Stimulated activated CD8-positive, alpha-beta memory T cell treated with anti-CD3 and anti-CD28 coated beads, Interleukin-4, amount 100 ng/mL, for 4 hours (primary cell): ENCODE measurements around the gene SNCB.

Experiments used
- DNase-seq, 2 donors: peaks; one replicate each; pipeline ENCODE4 v3.0.0-alpha.2; 2020; ENCODE audit warnings: low read depth in 2 of 2, low spot score in 1 of 2

Gene SNCB

GRCh38 chr5:176625966-176626875, 4.1 kb downstream of the SNCB start:
- no peak for DNase-seq

DNA sequence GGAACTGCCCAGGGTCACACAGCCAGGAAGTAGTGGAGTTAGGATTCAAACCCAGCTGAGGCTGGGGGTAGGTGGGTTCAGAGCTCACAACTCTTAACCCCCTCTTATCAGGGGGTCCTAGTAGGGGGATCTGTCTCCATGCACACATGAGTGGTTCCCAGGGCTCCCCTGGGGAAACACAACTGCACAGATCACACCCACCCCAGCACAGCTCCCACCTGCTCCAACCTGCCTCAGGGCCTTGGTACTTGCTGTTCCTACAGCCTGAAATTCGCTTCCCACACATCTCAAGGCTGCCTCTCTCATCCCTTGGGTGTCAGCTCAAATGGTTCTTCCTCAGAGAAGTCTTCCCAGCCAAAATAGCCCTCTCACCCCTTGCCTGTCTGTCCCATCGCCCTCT, 4.8 kb downstream of the SNCB start:
- DNase-seq = no peak

GRCh38 chr5:176624938-176625337, 5.4 kb downstream of the SNCB start:
- DNase-seq = no peak

- no peak for DNase-seq
These were observed 6.2 kb downstream of the SNCB start for GRCh38 chr5:176624142-176624541.

GRCh38 chr5:176621661-176622079, 8.7 kb downstream of the SNCB start:
- DNase-seq = no peak

GRCh38 chr5:176620333-176620981, 9.9 kb downstream of the SNCB start:
- no peak for DNase-seq

DNA sequence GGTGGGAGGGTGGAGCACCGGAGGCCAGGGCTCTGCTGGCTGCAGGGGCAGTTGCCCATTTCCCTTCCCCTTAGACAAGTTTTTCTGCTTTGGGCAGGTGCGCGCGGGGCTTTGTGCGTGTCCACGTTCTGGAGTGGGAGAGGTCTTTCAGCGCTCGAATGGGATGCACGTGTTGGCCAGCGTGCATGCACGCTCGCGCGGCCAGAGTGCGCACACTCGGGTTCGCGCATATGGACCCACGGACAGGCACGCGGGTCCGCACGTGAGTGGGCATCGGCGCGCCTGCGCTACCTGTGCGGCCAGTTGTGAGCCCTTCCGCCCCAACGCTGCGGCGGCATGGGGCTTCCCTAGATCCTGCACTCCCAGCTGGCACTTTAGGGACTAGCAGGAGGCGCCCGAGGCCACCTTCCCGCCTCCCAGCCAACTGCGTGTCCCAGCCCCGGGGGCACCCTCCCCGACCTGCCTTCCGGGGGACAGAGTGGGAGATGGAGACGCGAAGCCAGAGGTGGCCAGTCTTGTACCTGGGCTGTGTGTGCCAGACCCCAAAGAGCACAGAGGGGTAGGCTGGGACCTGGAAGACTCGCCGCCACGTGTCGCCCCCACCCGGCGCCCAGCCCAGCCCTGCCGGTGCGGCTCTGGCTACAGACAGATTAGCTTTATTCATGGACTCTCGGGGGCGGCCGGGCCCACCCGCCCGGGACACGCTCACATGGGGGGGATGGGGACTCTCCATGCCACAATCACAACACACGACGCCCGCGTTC, 10.6 kb downstream of the SNCB start:
- no peak for DNase-seq

DNA sequence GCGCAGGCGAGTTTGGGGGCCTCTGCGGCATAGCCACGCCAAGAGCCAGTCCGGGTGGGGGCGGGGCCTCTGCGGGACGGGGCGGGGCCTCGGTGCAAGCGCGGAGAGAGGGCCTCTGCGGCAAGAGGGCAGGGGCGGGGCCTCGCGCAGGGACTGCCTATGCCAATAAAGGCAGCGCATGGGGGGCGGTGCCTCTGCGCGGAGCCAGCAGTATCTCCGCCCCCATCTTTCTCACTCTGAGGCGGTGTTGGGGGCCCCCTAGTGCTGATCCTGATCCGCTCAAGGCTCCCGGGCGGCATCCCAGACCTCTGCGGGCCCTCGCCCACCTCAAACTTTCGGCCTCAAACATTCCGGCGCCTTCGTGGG, 11.1 kb downstream of the SNCB start:
- peak; percentile 47 to 65 for DNase-seq

GRCh38 chr5:176618783-176619182, 11.6 kb downstream of the SNCB start:
- DNase-seq = no peak

GRCh38 chr5:176616511-176616910, 13.8 kb downstream of the SNCB start:
- DNase-seq = no peak

GRCh38 chr5:176614805-176615478, 15.4 kb downstream of the SNCB start:
- no peak for DNase-seq

DNA sequence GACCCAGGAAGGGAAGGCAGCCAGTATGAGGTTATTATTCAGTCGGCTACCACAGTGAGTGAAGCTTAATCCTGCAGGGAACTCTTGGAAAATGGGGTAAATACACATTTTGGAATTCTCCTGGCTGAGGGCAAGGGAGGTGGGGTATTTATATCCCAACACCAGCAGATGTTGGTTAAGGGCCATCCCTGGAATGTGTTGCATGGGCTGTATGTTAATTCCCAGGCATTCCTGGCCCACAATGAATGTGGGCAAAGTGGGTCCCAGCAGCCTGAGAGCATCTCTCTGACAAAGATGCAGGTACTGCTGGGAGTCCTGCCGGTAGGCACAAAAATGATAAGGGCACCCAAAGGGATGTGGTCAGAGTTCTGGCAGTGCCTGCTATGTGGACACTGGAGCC, 17.5 kb downstream of the SNCB start:
- no peak for DNase-seq

DNA sequence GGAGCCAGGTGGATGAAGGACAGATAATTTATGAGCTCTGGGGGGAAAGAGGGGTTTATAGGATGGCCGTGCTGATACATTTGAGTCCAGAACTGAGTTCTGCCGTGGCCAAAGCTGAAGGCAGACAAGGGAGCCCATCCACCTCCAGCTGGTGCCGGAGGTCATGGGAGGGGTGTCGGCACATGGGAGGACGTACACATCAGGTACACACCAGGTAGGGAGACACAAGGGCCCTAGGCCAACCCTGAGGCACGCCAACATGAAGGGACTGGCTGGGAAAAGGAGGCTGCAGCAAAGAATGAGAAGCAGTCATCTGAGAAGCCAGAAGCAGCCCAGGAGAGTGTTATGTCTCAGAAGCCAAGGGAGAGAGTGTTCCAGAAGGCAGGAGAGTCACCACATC, 18.3 kb downstream of the SNCB start:
- no peak for DNase-seq

DNA sequence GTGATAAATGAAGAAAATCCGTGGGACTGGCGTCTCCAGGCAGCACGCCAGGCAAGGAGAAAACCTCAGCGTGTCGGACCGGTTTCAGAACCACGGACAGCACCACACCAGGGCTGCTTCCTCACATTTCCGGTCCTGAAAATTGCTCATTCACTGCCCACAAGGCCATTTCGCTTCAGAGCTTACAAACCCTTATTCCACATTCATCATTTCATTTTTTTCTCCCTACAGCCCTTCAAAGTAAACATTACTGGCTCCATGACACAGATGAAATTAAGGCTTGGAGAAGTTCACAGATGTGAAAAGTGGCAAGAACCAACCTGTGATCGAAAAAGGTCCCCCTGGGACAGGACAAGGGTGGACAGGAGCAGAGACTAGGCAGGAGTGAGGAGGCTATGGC, 18.9 kb downstream of the SNCB start:
- no peak for DNase-seq

DNA sequence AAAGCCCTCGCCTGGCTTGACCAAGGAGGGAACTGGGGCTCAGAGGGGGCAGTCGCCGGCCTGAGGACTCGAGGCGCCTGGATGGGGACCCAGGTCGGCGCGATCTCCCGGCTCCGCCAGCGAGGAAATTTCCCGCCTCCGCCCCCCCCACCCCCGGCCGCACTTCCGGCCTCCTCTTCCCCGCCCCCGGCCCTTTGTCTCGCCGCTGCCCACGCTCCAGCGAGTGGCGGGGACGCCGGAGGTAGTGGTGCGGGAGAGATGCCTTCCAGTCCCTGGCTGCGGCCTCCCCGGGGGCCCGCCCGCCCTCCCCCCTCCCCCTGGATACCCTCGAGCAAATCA, 19.9 kb downstream of the SNCB start:
- no peak for DNase-seq

- DNase-seq = no peak
These were observed 20.5 kb downstream of the SNCB start, which contains the start of gene GPRIN1 for GRCh38 chr5:176609724-176610434. Gene GPRIN1, minus strand, starts transcription at chr5:176610156. Its CDS starts 10,322 bp downstream, at chr5:176599834.

DNA sequence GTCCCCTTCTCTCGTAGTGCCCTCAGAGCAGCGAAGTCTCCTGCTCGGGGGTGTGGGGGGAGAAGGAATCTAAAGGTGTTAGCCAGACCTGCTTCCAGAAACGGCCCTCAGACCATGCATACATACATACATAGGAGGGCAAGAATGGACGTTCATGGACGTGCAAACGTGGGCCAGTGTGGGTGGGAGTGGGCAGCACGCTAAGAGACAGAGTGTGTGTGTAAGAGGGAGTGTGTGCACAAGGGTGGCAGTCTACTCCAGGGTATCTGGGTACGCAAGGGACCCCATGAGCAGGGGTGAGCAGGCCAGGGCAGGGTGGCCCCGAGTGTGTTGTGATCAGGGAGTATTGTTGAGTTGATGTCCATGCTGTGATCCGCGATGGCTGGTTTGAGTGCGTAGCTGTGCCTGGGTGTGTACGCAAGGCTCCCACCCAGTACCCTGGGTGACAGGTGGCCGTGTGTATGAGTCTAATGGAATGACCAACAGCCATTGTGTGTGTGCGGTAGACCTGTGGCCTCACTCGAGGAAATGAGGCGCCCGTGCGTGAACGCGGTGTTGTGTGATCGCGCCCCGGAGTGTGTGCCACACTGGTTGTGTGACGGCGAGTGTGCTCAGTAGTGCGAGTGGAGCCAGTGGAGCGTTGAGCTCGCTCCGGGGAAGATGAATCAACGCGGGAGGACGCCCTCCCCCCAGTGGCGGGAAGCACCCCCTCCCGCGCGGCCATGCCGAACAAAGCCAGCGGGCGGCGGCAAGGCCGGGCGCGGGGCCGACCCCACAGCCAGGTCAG, 21.2 kb downstream of the SNCB start:
- DNase-seq = no peak

GRCh38 chr5:176608142-176608705, 22.1 kb downstream of the SNCB start:
- DNase-seq = no peak

GRCh38 chr5:176606875-176607274, 23.5 kb downstream of the SNCB start:
- no peak for DNase-seq

DNA sequence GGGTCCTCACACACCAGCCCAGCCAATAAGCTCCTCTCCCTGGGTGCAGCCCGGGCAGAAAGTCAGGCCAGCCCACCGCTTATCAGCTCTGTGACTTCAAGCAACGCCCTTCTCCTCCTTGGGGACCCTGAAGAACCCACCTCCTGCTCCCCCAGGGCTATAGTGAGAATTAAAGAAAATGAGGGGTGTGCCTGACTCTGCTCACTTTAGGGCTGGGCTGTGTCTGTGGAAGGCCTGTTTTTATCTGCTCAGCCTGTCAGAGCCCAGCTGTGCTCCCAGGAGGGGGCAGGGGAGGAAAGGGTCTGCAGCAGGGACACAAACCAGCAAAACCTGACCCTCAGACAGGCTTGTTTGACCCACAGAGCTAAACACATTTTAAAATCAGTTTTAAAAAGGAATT, 24.3 kb downstream of the SNCB start:
- DNase-seq = no peak
